ENCODE results near the gene RIC8A. TPM values are rescaled to one million over a fixed set of nuclear protein-coding genes. Genes with fewer than 3 reads are reported as not detected.

Gene RIC8A
- total and polyA plus RNA-seq, 2 of the 13 experiments (the other 11 are each of a cell fraction or from before 2014, with no cell fraction given), result 62.1 to 63.8 TPM

DNA sequence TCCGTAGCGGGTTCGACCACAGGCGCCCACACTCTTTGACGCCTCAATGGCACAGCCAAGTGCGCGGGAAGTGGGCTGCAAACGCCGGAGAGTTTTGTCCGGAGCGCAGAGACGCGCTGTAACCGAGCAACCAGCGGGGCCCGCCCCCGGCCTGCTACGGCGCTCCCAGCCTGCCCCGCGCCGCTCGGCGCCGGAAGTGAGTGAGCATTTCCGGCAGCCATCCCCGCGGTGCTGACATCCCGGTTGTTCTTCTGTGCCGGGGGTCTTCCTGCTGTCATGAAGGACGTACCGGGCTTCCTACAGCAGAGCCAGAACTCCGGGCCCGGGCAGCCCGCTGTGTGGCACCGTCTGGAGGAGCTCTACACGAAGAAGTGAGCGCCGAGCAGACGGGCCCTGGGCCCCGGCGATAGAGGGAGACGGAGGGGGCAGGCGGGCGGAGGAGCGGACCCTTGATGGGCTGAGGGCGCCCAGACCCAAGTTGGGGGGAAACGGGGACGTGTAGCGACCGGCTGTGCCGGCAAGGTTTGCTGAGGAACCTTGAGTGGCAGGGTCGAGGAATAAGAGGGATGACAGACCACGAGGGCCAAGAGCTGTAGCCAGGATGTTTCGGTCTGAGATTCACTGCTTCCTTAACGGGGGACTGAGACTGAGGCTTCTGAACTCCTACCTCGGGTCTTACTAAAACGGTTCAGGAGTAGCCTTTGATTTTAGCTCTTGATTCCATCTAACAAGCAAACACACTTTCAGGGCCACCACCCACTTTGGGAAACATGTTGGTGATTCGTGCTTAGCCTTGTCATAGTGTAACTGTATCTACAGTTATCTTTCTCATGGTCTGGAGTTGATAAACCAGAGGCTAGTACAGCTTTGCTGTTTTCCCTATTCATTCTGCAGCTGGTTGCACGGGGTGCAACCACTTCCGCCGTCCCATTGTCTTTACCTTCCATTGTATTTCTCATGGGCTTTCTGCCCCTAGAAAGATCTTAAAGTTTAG is 29.6 kb downstream of the RIC8A start, which contains the start of gene PSMD13 (continued):
- TF ChIP-seq ZFP91 (CRISPR knock-in tag; IDR thresholded peaks at IDR 0.05; ENCODE audit: borderline replicate concordance), result peak; percentile 55; the same call in 1 of the 2 replicates
- TF ChIP-seq, protein P1, sequence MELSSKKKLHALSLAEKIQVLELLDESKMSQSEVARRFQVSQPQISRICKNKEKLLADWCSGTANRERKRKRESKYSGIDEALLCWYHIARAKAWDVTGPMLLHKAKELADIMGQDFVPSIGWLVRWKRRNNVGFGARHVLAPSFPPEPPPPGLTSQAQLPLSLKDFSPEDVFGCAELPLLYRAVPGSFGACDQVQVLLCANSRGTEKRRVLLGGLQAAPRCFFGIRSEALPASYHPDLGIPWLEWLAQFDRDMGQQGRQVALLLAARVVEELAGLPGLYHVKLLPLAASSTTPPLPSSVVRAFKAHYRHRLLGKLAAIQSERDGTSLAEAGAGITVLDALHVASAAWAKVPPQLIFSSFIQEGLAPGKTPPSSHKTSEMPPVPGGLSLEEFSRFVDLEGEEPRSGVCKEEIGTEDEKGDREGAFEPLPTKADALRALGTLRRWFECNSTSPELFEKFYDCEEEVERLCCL (CRISPR knock-in tag; IDR thresholded peaks at IDR 0.05; ENCODE audit: borderline replicate concordance), result no peak
- no peak for TF ChIP-seq HDAC6 (IDR thresholded peaks at IDR 0.05; ENCODE audit: low read depth, low read length)
- 0 out of 2 replicates have a peak, but pooled peaks have one; percentile 26 for TF ChIP-seq ZNF543 (CRISPR knock-in tag; IDR thresholded peaks at IDR 0.05)
- peak; percentile 81; the same call in 1 of the 2 replicates for TF ChIP-seq SMAD1 (CRISPR knock-in tag; IDR thresholded peaks at IDR 0.05; ENCODE audit: borderline replicate concordance, low read depth)
- 0 out of 2 replicates have a peak, but pooled peaks have one; percentile 28 for TF ChIP-seq ZNF232 (CRISPR knock-in tag; IDR thresholded peaks at IDR 0.05; ENCODE audit: borderline replicate concordance)
- peak; percentile 48; the same call in 1 of the 2 replicates for TF ChIP-seq ZBTB2 (CRISPR knock-in tag; IDR thresholded peaks at IDR 0.05; ENCODE audit: low read depth)
- no peak for TF ChIP-seq PTBP1 (IDR thresholded peaks at IDR 0.05; ENCODE audit: low read depth, low read length, poor library complexity, severe bottlenecking)
- no peak for TF ChIP-seq MXD3 (CRISPR knock-in tag; IDR thresholded peaks at IDR 0.05)
- no peak for TF ChIP-seq ZFP82 (CRISPR knock-in tag; IDR thresholded peaks at IDR 0.05; ENCODE audit: borderline replicate concordance)
- TF ChIP-seq, protein P2, sequence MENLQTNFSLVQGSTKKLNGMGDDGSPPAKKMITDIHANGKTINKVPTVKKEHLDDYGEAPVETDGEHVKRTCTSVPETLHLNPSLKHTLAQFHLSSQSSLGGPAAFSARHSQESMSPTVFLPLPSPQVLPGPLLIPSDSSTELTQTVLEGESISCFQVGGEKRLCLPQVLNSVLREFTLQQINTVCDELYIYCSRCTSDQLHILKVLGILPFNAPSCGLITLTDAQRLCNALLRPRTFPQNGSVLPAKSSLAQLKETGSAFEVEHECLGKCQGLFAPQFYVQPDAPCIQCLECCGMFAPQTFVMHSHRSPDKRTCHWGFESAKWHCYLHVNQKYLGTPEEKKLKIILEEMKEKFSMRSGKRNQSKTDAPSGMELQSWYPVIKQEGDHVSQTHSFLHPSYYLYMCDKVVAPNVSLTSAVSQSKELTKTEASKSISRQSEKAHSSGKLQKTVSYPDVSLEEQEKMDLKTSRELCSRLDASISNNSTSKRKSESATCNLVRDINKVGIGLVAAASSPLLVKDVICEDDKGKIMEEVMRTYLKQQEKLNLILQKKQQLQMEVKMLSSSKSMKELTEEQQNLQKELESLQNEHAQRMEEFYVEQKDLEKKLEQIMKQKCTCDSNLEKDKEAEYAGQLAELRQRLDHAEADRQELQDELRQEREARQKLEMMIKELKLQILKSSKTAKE (CRISPR knock-in tag; IDR thresholded peaks at IDR 0.05; ENCODE audit: borderline replicate concordance), result no peak
- no peak for TF ChIP-seq ZNF83 (CRISPR knock-in tag; IDR thresholded peaks at IDR 0.05; ENCODE audit: borderline replicate concordance)
- TF ChIP-seq MAFF (IDR thresholded peaks at IDR 0.05; ENCODE audit: low read depth, low read length), result no peak
- TF ChIP-seq NCOA1 (CRISPR knock-in tag; IDR thresholded peaks at IDR 0.05), result no peak
- TF ChIP-seq, protein P3, sequence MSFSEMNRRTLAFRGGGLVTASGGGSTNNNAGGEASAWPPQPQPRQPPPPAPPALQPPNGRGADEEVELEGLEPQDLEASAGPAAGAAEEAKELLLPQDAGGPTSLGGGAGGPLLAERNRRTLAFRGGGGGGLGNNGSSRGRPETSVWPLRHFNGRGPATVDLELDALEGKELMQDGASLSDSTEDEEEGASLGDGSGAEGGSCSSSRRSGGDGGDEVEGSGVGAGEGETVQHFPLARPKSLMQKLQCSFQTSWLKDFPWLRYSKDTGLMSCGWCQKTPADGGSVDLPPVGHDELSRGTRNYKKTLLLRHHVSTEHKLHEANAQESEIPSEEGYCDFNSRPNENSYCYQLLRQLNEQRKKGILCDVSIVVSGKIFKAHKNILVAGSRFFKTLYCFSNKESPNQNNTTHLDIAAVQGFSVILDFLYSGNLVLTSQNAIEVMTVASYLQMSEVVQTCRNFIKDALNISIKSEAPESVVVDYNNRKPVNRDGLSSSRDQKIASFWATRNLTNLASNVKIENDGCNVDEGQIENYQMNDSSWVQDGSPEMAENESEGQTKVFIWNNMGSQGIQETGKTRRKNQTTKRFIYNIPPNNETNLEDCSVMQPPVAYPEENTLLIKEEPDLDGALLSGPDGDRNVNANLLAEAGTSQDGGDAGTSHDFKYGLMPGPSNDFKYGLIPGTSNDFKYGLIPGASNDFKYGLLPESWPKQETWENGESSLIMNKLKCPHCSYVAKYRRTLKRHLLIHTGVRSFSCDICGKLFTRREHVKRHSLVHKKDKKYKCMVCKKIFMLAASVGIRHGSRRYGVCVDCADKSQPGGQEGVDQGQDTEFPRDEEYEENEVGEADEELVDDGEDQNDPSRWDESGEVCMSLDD (CRISPR knock-in tag; IDR thresholded peaks at IDR 0.05; ENCODE audit: borderline replicate concordance), result 0 out of 2 replicates have a peak, but pooled peaks have one; percentile 53
- no peak for TF ChIP-seq ZNF550 (CRISPR knock-in tag; IDR thresholded peaks at IDR 0.05; ENCODE audit: borderline replicate concordance)
